SK-N-SH (cell line): ENCODE measurements around the gene ADGRD2. TPM values are rescaled to one million over a fixed set of nuclear protein-coding genes. Genes with fewer than 3 reads are reported as not detected.

Source experiments
- CTCF ChIA-PET: fragments of 300-600, 350-600 bp; formaldehyde crosslinking; extraction: SDS; loops from one replicate; lab custom pipeline; 2021; lab: Yijun Ruan, JAX
- POLR2A ChIA-PET: fragments of 350-600 bp; sonication (Branson Sonifier 250); formaldehyde crosslinking; extraction: SDS; loops from one replicate; lab custom pipeline; 2020; ENCODE audit warnings: antibody characterized with exemption, inconsistent platforms; lab: Yijun Ruan, JAX
- DNase-seq: peaks from one replicate; pipeline ENCODE4 v3.0.0; 2012
- H2AFZ ChIP-seq: fragments of 200-600 bp; sonication (generic); 2 replicates; pipeline ENCODE4 v1.8.1; 2016; ENCODE audit warnings: antibody characterized with exemption, mild to moderate bottlenecking, low read depth
- H3F3A ChIP-seq: fragments of 200-600 bp; sonication (generic); replicated peaks from 2 replicates; pipeline ENCODE3; 2016; ENCODE audit warnings: antibody characterized with exemption, mild to moderate bottlenecking; ENCODE audit not compliant: insufficient read depth
- H3K27ac ChIP-seq, 2 experiments: fragments of 200-500 bp in 1 of 2; fragments of 200-600 bp in 1 of 2; sonication (Bioruptor generic) in 1 of 2; sonication (generic), shearing (Covaris generic) in 1 of 2; 2 replicates each; pipeline versions ENCODE4 v1.5.1 to v1.6.1; 2014 to 2016; ENCODE audit warnings: low read depth in 2 of 2, inconsistent platforms in 1 of 2, low read length in 1 of 2, mild to moderate bottlenecking in 1 of 2, mixed read lengths in 1 of 2
- H3K27me3 ChIP-seq: fragments of 200-600 bp; sonication (generic), shearing (Covaris generic); 2 replicates; pipeline ENCODE4 v1.6.1; 2016; ENCODE audit warnings: mixed run types; ENCODE audit not compliant: insufficient read depth
- H3K36me3 ChIP-seq, 2 experiments: fragments of 200-500 bp in 1 of 2; fragments of 200-600 bp in 1 of 2; sonication (Bioruptor generic) in 1 of 2; sonication (generic) in 1 of 2; replicated peaks in 1 of 2; 2 replicates each; pipeline versions ENCODE3 to v1.5.1; 2014 to 2016; ENCODE audit warnings: low read length in 1 of 2, mild to moderate bottlenecking in 1 of 2; ENCODE audit not compliant: insufficient read depth in 2 of 2, control insufficient read depth in 1 of 2
- H3K4me1 ChIP-seq, 2 experiments: fragments of 200-500 bp in 1 of 2; fragments of 200-600 bp in 1 of 2; sonication (Bioruptor generic) in 1 of 2; sonication (generic), shearing (Covaris generic) in 1 of 2; 2 replicates each; pipeline versions ENCODE4 v1.5.1 to v1.6.1; 2014 to 2016; ENCODE audit warnings: low read depth in 1 of 2, low read length in 1 of 2, mixed run types in 1 of 2; ENCODE audit not compliant: insufficient read depth in 2 of 2, control insufficient read depth in 1 of 2
- H3K4me2 ChIP-seq: fragments of 200-600 bp; sonication (generic), shearing (Covaris generic); 2 replicates; pipeline ENCODE4 v1.6.1; 2017; ENCODE audit warnings: mixed run types
- H3K4me3 ChIP-seq, 2 experiments: fragments of 200-500 bp in 1 of 2; fragments of 200-600 bp in 1 of 2; sonication (Bioruptor generic) in 1 of 2; sonication (generic), shearing (Covaris generic) in 1 of 2; 2 replicates each; pipeline versions ENCODE4 v1.5.1 to v1.8.1; 2014 to 2016; ENCODE audit warnings: low read depth in 2 of 2, inconsistent platforms in 1 of 2, low read length in 1 of 2, mild to moderate bottlenecking in 1 of 2, mixed read lengths in 1 of 2, moderate library complexity in 1 of 2
- H3K79me2 ChIP-seq: fragments of 200-600 bp; sonication (generic); 2 replicates; pipeline ENCODE4 v1.8.1; 2017; ENCODE audit warnings: mild to moderate bottlenecking; ENCODE audit not compliant: insufficient read depth
- H3K9ac ChIP-seq: fragments of 200-600 bp; sonication (generic); 2 replicates; pipeline ENCODE4 v1.6.1; 2017; ENCODE audit warnings: mixed run types
- H3K9me2 ChIP-seq: fragments of 200-600 bp; sonication (generic); 2 replicates; pipeline ENCODE4 v1.6.1; 2017; ENCODE audit warnings: mixed run types
- H3K9me3 ChIP-seq: fragments of 200-600 bp; sonication (generic); 2 replicates; pipeline ENCODE4 v1.6.1; 2017; ENCODE audit warnings: mixed run types, mild to moderate bottlenecking, moderate library complexity
- H4K20me1 ChIP-seq: fragments of 200-600 bp; sonication (generic); 2 replicates; pipeline ENCODE4 v1.6.1; 2017; ENCODE audit warnings: mild to moderate bottlenecking, mixed run types; ENCODE audit not compliant: insufficient read depth
- FOSL2 ChIP-seq: IDR thresholded peaks from 2 replicates; pipeline ENCODE4 v1.4.0; 2012; ENCODE audit warnings: low read depth, mild to moderate bottlenecking, moderate library complexity, borderline replicate concordance
- FOXJ3 ChIP-seq: sonication (generic); formaldehyde crosslinking; IDR thresholded peaks from 2 replicates; pipeline ENCODE4 v1.5.1; 2020; ENCODE audit warnings: mild to moderate bottlenecking, missing genetic modification reagents
- GATA2 ChIP-seq: sonication (generic); formaldehyde crosslinking; IDR thresholded peaks from 2 replicates; pipeline ENCODE4 v1.5.0; 2020; ENCODE audit warnings: mild to moderate bottlenecking, missing genetic modification reagents
- MAX ChIP-seq: IDR thresholded peaks from 2 replicates; pipeline ENCODE4 v1.4.0; 2012; ENCODE audit warnings: low read depth
- NRF1 ChIP-seq: IDR thresholded peaks from 2 replicates; pipeline ENCODE4 v1.6.1; 2012; ENCODE audit warnings: low read depth, mild to moderate bottlenecking, low read length
- POLR2AphosphoS5 ChIP-seq: IDR thresholded peaks from 2 replicates; pipeline ENCODE4 v1.6.1; 2012; ENCODE audit warnings: low read depth, low read length
- RXRA ChIP-seq: IDR thresholded peaks from 2 replicates; pipeline ENCODE4 v1.4.0; 2012; ENCODE audit warnings: low read depth, mild to moderate bottlenecking, borderline replicate concordance
- SIN3A ChIP-seq: IDR thresholded peaks from 2 replicates; pipeline ENCODE4 v1.6.1; 2012; ENCODE audit warnings: low read depth, mild to moderate bottlenecking, low read length, moderate library complexity, borderline replicate concordance
- TAF1 ChIP-seq: IDR thresholded peaks from 2 replicates; pipeline ENCODE4 v1.6.1; 2012; ENCODE audit warnings: low read depth, mild to moderate bottlenecking, low read length, moderate library complexity, borderline replicate concordance
- TCF12 ChIP-seq: IDR thresholded peaks from 2 replicates; pipeline ENCODE4 v1.4.0; 2012
- WGBS: methylation state at CpG from one replicate; pipeline ENCODE4 v1.1.6; 2017; ENCODE audit warnings: low lambda C conversion rate; 5-methylcytosine and 5-hydroxymethylcytosine counted together
- polyA plus RNA-seq, 3 experiments: library from polyadenylated mRNA; depleted of rRNA; stranded (reverse); fragments of >200 nt; gene quantifications; 2 replicates each; pipeline ENCODE4 v1.2.3, GENCODE V29; 2012
- TF ChIP-seq, protein P1 (sequence below): IDR thresholded peaks from 2 replicates; pipeline ENCODE4 v1.4.0; 2012; ENCODE audit warnings: low read depth, borderline replicate concordance
- TF ChIP-seq, protein P2 (sequence below): fragments of 200-600 bp; sonication (generic); IDR thresholded peaks from 2 replicates; pipeline ENCODE4 v1.6.1; 2017; ENCODE audit warnings: antibody characterized with exemption, mild to moderate bottlenecking, moderate library complexity
- TF ChIP-seq, protein P3 (sequence below): fragments of 150-350 bp; IDR thresholded peaks from 2 replicates; pipeline ENCODE4 v1.6.1; 2016; ENCODE audit warnings: mild to moderate bottlenecking, low read depth, low read length

The ADGRD2 gene
- polyA plus RNA-seq, 1 of the 3 experiments (the other 2 are of a cell fraction): 0.05 TPM

- H4K20me1 ChIP-seq: no peaks in the 10 kb centered on the region
- TF ChIP-seq SIN3A (no peak), FOSL2 (no peak), FOXJ3 (CRISPR knock-in tag) (no peak)
- TF ChIP-seq, protein P1, sequence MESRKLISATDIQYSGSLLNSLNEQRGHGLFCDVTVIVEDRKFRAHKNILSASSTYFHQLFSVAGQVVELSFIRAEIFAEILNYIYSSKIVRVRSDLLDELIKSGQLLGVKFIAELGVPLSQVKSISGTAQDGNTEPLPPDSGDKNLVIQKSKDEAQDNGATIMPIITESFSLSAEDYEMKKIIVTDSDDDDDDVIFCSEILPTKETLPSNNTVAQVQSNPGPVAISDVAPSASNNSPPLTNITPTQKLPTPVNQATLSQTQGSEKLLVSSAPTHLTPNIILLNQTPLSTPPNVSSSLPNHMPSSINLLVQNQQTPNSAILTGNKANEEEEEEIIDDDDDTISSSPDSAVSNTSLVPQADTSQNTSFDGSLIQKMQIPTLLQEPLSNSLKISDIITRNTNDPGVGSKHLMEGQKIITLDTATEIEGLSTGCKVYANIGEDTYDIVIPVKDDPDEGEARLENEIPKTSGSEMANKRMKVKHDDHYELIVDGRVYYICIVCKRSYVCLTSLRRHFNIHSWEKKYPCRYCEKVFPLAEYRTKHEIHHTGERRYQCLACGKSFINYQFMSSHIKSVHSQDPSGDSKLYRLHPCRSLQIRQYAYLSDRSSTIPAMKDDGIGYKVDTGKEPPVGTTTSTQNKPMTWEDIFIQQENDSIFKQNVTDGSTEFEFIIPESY: no peak
- no peaks in the 10 kb centered on the region for H3K79me2 ChIP-seq
- 58% methylated on average over 7 of the region's 7 CpGs for WGBS
- H3K36me3 ChIP-seq: no peaks in the 10 kb centered on the region
- ChIA-PET CTCF (no interaction called here), POLR2A (no interaction called here)
- H3F3A ChIP-seq: no peaks in the 10 kb centered on the region
- no peak overlapping the region for H3K9ac ChIP-seq
- H3K4me1 ChIP-seq: peaks cover 0 to 7% of the 10 kb centered on the region in 2 experiments; a peak in 1 of 4 replicates
- DNase-seq: no peak
- H3K4me2 ChIP-seq: no peak overlapping the region
- no peak overlapping the region for H2AFZ ChIP-seq
- H3K9me2 ChIP-seq: no peaks in the 10 kb centered on the region
- no peaks in the 10 kb centered on the region for H3K9me3 ChIP-seq
- H3K27ac ChIP-seq: no peak overlapping the region
- H3K4me3 ChIP-seq: no peak overlapping the region
- no peaks in the 10 kb centered on the region for H3K27me3 ChIP-seq
Measured at GRCh38 chr9:124455820-124456219, 5.6 kb downstream of the ADGRD2 start.

DNA sequence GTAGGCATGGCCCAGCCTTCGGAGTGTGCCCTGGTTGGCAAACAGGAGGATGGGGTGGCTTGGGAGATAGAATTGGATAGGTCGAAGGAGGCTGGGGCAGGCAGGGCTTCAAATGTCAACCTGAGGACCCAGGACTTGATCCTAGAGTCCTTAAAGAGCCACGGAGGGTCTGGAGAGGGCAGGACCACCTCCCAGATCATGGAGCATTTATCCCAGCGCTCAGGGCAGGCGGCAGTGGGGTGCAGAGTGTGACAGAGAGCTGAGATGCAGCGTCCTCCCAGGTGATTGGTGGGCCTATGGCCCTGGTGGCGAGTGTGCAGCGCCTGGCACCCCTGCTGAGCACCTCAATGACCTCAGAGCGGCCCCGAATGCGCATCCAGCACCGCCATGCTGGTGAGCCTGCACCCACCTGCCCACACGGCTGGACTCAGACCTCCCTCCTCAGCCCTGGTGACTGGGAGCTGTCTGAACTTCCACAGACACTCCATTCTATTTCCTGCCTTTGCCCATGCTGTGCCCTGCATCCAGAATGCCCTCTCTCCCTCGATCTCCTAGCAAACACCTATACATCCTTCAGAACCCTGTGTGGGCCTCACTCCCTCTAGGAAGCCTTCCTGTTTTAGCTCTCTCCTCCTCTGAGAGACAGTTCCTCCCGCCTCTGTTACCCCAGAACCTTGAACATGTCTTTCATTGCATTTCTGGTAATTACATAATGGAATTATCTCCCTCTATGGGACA is 6.3 kb downstream of the ADGRD2 start:
- H3K4me2 ChIP-seq: no peak overlapping the region
- ChIA-PET POLR2A (no interaction called here), CTCF (interaction anchor here (1.7 kb wide), 1 partner anchor 36 kb away, joined by 5 read pairs; no protein-coding TSS in a partner anchor)
- H3K9ac ChIP-seq: no peak overlapping the region
- no peak for TF ChIP-seq RXRA
- TF ChIP-seq, protein P1: no peak
- TF ChIP-seq, protein P2, sequence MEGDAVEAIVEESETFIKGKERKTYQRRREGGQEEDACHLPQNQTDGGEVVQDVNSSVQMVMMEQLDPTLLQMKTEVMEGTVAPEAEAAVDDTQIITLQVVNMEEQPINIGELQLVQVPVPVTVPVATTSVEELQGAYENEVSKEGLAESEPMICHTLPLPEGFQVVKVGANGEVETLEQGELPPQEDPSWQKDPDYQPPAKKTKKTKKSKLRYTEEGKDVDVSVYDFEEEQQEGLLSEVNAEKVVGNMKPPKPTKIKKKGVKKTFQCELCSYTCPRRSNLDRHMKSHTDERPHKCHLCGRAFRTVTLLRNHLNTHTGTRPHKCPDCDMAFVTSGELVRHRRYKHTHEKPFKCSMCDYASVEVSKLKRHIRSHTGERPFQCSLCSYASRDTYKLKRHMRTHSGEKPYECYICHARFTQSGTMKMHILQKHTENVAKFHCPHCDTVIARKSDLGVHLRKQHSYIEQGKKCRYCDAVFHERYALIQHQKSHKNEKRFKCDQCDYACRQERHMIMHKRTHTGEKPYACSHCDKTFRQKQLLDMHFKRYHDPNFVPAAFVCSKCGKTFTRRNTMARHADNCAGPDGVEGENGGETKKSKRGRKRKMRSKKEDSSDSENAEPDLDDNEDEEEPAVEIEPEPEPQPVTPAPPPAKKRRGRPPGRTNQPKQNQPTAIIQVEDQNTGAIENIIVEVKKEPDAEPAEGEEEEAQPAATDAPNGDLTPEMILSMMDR: no peak
- TF ChIP-seq, protein P3, sequence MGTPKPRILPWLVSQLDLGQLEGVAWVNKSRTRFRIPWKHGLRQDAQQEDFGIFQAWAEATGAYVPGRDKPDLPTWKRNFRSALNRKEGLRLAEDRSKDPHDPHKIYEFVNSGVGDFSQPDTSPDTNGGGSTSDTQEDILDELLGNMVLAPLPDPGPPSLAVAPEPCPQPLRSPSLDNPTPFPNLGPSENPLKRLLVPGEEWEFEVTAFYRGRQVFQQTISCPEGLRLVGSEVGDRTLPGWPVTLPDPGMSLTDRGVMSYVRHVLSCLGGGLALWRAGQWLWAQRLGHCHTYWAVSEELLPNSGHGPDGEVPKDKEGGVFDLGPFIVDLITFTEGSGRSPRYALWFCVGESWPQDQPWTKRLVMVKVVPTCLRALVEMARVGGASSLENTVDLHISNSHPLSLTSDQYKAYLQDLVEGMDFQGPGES: no peak
- no peak for TF ChIP-seq TCF12
- no peak for TF ChIP-seq TAF1
- TF ChIP-seq NRF1: no peak
- no peak for TF ChIP-seq POLR2AphosphoS5
- TF ChIP-seq GATA2 (CRISPR knock-in tag): no peak
- no peak for TF ChIP-seq MAX
- no peak for DNase-seq
- H3K79me2 ChIP-seq: no peaks in the 10 kb centered on the region
- H3K9me2 ChIP-seq: no peaks in the 10 kb centered on the region
- peaks cover 0 to under 1% of the 10 kb centered on the region in 2 experiments; a peak in 1 of 4 replicates for H3K4me1 ChIP-seq
- H3K27ac ChIP-seq: no peak overlapping the region
- no peaks in the 10 kb centered on the region for H4K20me1 ChIP-seq
- no peaks in the 10 kb centered on the region for H3K27me3 ChIP-seq
- no peak overlapping the region for H2AFZ ChIP-seq
- 60% methylated on average over 6 of the region's 15 CpGs for WGBS
- no peaks in the 10 kb centered on the region for H3K9me3 ChIP-seq
- no peaks in the 10 kb centered on the region for H3K36me3 ChIP-seq
- H3K4me3 ChIP-seq: no peak overlapping the region
- no peaks in the 10 kb centered on the region for H3F3A ChIP-seq
